ENCODE data around the gene HLA-E. TPM values are rescaled to one million over a fixed set of nuclear protein-coding genes. Genes with fewer than 3 reads are reported as not detected.

Gene HLA-E
- total RNA-seq, result 206 and 225 TPM in 2 replicates

DNA sequence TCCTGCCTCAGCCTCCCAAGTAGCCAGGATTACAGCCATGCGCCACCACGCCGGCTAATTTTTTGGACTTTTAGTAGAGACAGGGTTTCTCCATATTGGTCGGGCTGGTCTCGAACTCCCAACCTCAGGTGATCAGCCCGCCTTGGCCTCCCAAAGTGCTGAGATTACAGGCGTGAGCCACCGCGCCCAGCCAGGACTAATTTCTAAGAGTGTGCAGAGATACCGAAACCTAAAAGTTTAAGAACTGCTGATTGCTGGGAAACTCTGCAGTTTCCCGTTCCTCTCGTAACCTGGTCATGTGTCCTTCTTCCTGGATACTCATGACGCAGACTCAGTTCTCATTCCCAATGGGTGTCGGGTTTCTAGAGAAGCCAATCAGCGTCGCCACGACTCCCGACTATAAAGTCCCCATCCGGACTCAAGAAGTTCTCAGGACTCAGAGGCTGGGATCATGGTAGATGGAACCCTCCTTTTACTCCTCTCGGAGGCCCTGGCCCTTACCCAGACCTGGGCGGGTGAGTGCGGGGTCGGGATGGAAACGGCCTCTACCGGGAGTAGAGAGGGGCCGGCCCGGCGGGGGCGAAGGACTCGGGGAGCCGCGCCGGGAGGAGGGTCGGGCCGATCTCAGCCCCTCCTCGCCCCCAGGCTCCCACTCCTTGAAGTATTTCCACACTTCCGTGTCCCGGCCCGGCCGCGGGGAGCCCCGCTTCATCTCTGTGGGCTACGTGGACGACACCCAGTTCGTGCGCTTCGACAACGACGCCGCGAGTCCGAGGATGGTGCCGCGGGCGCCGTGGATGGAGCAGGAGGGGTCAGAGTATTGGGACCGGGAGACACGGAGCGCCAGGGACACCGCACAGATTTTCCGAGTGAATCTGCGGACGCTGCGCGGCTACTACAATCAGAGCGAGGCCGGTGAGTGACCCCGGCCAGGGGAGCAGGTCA, at the start of gene HLA-E:
HLA-E (plus strand) TSS at position 429 of the 945 bp plus-strand sequence; CDS start at position 452, 23 bp downstream.

Other genes with a start within 250 kb of the HLA-E start
- gene TRIM39, start 162.6 kb upstream of the HLA-E start, total RNA-seq, result 7.1 and 8.0 TPM in 2 replicates
- gene RPP21, start 144.4 kb upstream of the HLA-E start, total RNA-seq, result 20.8 and 33.1 TPM in 2 replicates
- 43.5 and 53.8 TPM in 2 replicates for gene GNL1, start 67.0 kb downstream of the HLA-E start, total RNA-seq
- 3.4 and 6.4 TPM in 2 replicates for gene PRR3, start 67.8 kb downstream of the HLA-E start, total RNA-seq
- gene ABCF1, start 81.9 kb downstream of the HLA-E start, total RNA-seq, result 33.4 and 59.5 TPM in 2 replicates
- 13.9 and 20.8 TPM in 2 replicates for gene PPP1R10, start 127.7 kb downstream of the HLA-E start, total RNA-seq
- gene MRPS18B, start 128.3 kb downstream of the HLA-E start, total RNA-seq, result 36.4 and 46.6 TPM in 2 replicates
- gene ATAT1, start 137.4 kb downstream of the HLA-E start, total RNA-seq, result 2.0 and 2.8 TPM in 2 replicates
- 2.0 and 2.7 TPM in 2 replicates for gene C6orf136, start 157.6 kb downstream of the HLA-E start, total RNA-seq
- gene DHX16, start 183.5 kb downstream of the HLA-E start, total RNA-seq, result 35.8 and 43.7 TPM in 2 replicates
- 36.7 and 43.6 TPM in 2 replicates for gene PPP1R18, start 197.1 kb downstream of the HLA-E start, total RNA-seq
- 0.71 and 1.0 TPM in 2 replicates for gene NRM, start 201.5 kb downstream of the HLA-E start, total RNA-seq
- 2.4 and 3.7 TPM in 2 replicates for gene MDC1, start 227.8 kb downstream of the HLA-E start, total RNA-seq
- 310 and 353 TPM in 2 replicates for gene TUBB, start 230.8 kb downstream of the HLA-E start, total RNA-seq

All from smooth muscle cell of bladder (primary cell).